Stimulated activated memory B cell treated with anti-CD40 and anti-IgM and Interleukin-4, amounts not matched to agents 10 μg/mL and 1 μg/mL and 100 μg/mL, for 72 hours (primary cell): ENCODE data around the gene GOLGA6L10.
"Not testable (repeated sequence)": the region's sequence is repeated elsewhere in the genome, so short reads cannot be mapped to it uniquely, and the experiment has no call there.

ENCODE experiments used
- ATAC-seq: fragments of 150-1000 bp; cut with Tn5 transposase; 2 replicates; pipeline ENCODE4 v1.10.0; 2021
- H3K27ac Mint-ChIP-seq: one replicate; pipeline ENCODE4 v1.8.0; 2022; ENCODE audit warnings: mild to moderate bottlenecking, mixed read lengths
- H3K27me3 Mint-ChIP-seq: one replicate; pipeline ENCODE4 v1.8.0; 2022; ENCODE audit warnings: mixed read lengths
- H3K36me3 Mint-ChIP-seq: one replicate; pipeline ENCODE4 v1.8.0; 2022; ENCODE audit warnings: mixed read lengths
- H3K4me1 Mint-ChIP-seq: one replicate; pipeline ENCODE4 v1.8.0; 2022; ENCODE audit warnings: mixed read lengths
- H3K4me3 Mint-ChIP-seq: one replicate; pipeline ENCODE4 v1.8.0; 2022; ENCODE audit warnings: mild to moderate bottlenecking, moderate library complexity, mixed read lengths
- H3K9me3 Mint-ChIP-seq: one replicate; pipeline ENCODE4 v1.8.0; 2022; ENCODE audit warnings: mixed read lengths

Gene GOLGA6L10

GRCh38 chr15:82360618-82361017 is 11.3 kb upstream of the GOLGA6L10 start:
- not testable (repeated sequence) for H3K9me3 Mint-ChIP-seq, H3K27me3 Mint-ChIP-seq, H3K4me1 Mint-ChIP-seq, ATAC-seq, H3K4me3 Mint-ChIP-seq, H3K36me3 Mint-ChIP-seq, H3K27ac Mint-ChIP-seq

GRCh38 chr15:82355055-82355454 is 5.8 kb upstream of the GOLGA6L10 start:
- H3K4me1 Mint-ChIP-seq, H3K27ac Mint-ChIP-seq, H3K4me3 Mint-ChIP-seq, H3K36me3 Mint-ChIP-seq, H3K27me3 Mint-ChIP-seq, H3K9me3 Mint-ChIP-seq, ATAC-seq: not testable (repeated sequence)

GRCh38 chr15:82354546-82354945 is 5.3 kb upstream of the GOLGA6L10 start:
- not testable (repeated sequence) for H3K9me3 Mint-ChIP-seq, H3K27ac Mint-ChIP-seq, H3K36me3 Mint-ChIP-seq, H3K27me3 Mint-ChIP-seq, H3K4me3 Mint-ChIP-seq, H3K4me1 Mint-ChIP-seq, ATAC-seq

GRCh38 chr15:82347645-82348044 is 1.6 kb downstream of the GOLGA6L10 start:
- not testable (repeated sequence) for ATAC-seq

GRCh38 chr15:82345176-82345575 is 4.1 kb downstream of the GOLGA6L10 start:
- not testable (repeated sequence) for H3K9me3 Mint-ChIP-seq, H3K36me3 Mint-ChIP-seq, H3K4me1 Mint-ChIP-seq, H3K4me3 Mint-ChIP-seq, H3K27me3 Mint-ChIP-seq, H3K27ac Mint-ChIP-seq, ATAC-seq

More at GRCh38 chr15:82347645-82348044, 1.6 kb downstream of the GOLGA6L10 start:
- H3K9me3 Mint-ChIP-seq, H3K4me3 Mint-ChIP-seq, H3K27ac Mint-ChIP-seq, H3K36me3 Mint-ChIP-seq, H3K4me1 Mint-ChIP-seq, H3K27me3 Mint-ChIP-seq: not testable (repeated sequence)

- not testable (repeated sequence) for ATAC-seq, H3K9me3 Mint-ChIP-seq, H3K27me3 Mint-ChIP-seq, H3K4me3 Mint-ChIP-seq, H3K36me3 Mint-ChIP-seq, H3K4me1 Mint-ChIP-seq, H3K27ac Mint-ChIP-seq
These were observed 4.9 kb downstream of the GOLGA6L10 start for GRCh38 chr15:82344421-82344820.

- H3K9me3 Mint-ChIP-seq, H3K4me3 Mint-ChIP-seq, H3K4me1 Mint-ChIP-seq, H3K27ac Mint-ChIP-seq, H3K36me3 Mint-ChIP-seq, ATAC-seq, H3K27me3 Mint-ChIP-seq: not testable (repeated sequence)
These were observed 5.4 kb downstream of the GOLGA6L10 start for GRCh38 chr15:82343851-82344250.

GRCh38 chr15:82342632-82343374 is 6.5 kb downstream of the GOLGA6L10 start:
- H3K9me3 Mint-ChIP-seq, H3K4me1 Mint-ChIP-seq, ATAC-seq, H3K36me3 Mint-ChIP-seq, H3K4me3 Mint-ChIP-seq, H3K27ac Mint-ChIP-seq, H3K27me3 Mint-ChIP-seq: not testable (repeated sequence)

- not testable (repeated sequence) for H3K36me3 Mint-ChIP-seq, H3K27ac Mint-ChIP-seq, H3K4me1 Mint-ChIP-seq, H3K4me3 Mint-ChIP-seq, H3K9me3 Mint-ChIP-seq, ATAC-seq, H3K27me3 Mint-ChIP-seq
These were observed 10.7 kb downstream of the GOLGA6L10 start for GRCh38 chr15:82338573-82338972.

GRCh38 chr15:82338053-82338452 is 11.2 kb downstream of the GOLGA6L10 start:
- H3K27me3 Mint-ChIP-seq, H3K9me3 Mint-ChIP-seq, H3K27ac Mint-ChIP-seq, H3K4me1 Mint-ChIP-seq, ATAC-seq, H3K4me3 Mint-ChIP-seq, H3K36me3 Mint-ChIP-seq: not testable (repeated sequence)

GRCh38 chr15:82337051-82337450 is 12.2 kb downstream of the GOLGA6L10 start:
- not testable (repeated sequence) for H3K9me3 Mint-ChIP-seq, H3K36me3 Mint-ChIP-seq, H3K27me3 Mint-ChIP-seq, H3K4me1 Mint-ChIP-seq, H3K4me3 Mint-ChIP-seq, H3K27ac Mint-ChIP-seq, ATAC-seq

GRCh38 chr15:82336180-82336647 is 13.1 kb downstream of the GOLGA6L10 start:
- H3K4me1 Mint-ChIP-seq, H3K4me3 Mint-ChIP-seq, H3K36me3 Mint-ChIP-seq, H3K27ac Mint-ChIP-seq, H3K27me3 Mint-ChIP-seq, H3K9me3 Mint-ChIP-seq: not testable (repeated sequence)
- ATAC-seq = peak; percentile 70

GRCh38 chr15:82335006-82335405 is 14.3 kb downstream of the GOLGA6L10 start:
- H3K9me3 Mint-ChIP-seq, H3K27me3 Mint-ChIP-seq, H3K36me3 Mint-ChIP-seq, H3K4me3 Mint-ChIP-seq, H3K4me1 Mint-ChIP-seq, H3K27ac Mint-ChIP-seq: not testable (repeated sequence)
- peak; percentile 2 for ATAC-seq

GRCh38 chr15:82334554-82334932 is 14.7 kb downstream of the GOLGA6L10 start:
- H3K27ac Mint-ChIP-seq, H3K4me3 Mint-ChIP-seq, H3K9me3 Mint-ChIP-seq, H3K36me3 Mint-ChIP-seq, H3K27me3 Mint-ChIP-seq, ATAC-seq, H3K4me1 Mint-ChIP-seq: not testable (repeated sequence)

- not testable (repeated sequence) for H3K9me3 Mint-ChIP-seq, H3K27me3 Mint-ChIP-seq, H3K4me1 Mint-ChIP-seq, H3K4me3 Mint-ChIP-seq, H3K36me3 Mint-ChIP-seq, H3K27ac Mint-ChIP-seq
- ATAC-seq = peak; percentile 25
These were observed 15.4 kb downstream of the GOLGA6L10 start for GRCh38 chr15:82333603-82334553.
